ENCODE data around the gene C2orf80.
A peak's percentile ranks its signal among the peaks of the same experiment; 100 is the strongest.
"Not testable (repeated sequence)": the region's sequence is repeated elsewhere in the genome, so short reads cannot be mapped to it uniquely, and the experiment has no call there.

The C2orf80 gene

DNA sequence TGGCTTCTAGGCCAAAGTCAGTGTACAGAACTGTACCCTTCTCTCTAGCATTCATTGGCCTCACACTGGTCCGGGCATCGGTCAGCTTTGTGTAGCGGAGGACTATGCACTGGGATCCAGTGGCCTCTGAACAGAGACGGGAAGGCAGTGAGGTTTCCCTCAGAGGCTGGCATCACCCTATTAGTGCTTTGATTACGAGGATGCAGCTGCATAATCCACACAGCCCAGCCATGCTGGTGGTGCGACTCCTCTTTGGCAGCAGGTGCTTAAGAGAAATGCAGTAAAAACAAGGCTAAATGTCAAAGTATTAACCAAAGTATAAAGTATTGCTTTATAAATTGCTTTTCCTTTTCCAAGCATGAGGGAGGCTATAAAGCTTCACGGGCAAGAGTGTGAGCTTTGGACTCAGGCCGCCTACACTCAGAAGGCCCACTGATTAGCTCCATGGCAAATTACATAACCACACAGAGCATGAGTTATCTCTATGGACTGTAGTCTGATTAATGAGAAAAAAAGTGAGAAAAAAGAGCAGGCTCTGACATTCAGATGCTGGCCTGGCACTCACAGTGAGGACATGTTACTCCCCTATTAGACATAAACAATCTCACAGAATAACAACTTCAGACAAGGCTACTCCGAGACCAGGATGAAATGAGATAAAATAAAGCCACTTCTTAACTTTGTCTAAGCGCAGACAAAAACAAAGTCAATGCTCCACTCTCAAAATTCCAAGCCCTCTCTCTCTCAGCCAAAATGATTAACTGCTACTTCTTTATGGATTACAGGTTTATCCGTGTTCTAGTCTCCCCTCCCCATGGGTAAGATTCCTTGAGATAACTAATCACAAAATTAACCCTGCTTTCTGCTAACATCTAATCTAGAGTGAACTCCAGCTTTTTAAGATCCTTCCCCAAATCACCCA, 53.8 kb downstream of the C2orf80 start:
- no peak for DNase-seq

DNA sequence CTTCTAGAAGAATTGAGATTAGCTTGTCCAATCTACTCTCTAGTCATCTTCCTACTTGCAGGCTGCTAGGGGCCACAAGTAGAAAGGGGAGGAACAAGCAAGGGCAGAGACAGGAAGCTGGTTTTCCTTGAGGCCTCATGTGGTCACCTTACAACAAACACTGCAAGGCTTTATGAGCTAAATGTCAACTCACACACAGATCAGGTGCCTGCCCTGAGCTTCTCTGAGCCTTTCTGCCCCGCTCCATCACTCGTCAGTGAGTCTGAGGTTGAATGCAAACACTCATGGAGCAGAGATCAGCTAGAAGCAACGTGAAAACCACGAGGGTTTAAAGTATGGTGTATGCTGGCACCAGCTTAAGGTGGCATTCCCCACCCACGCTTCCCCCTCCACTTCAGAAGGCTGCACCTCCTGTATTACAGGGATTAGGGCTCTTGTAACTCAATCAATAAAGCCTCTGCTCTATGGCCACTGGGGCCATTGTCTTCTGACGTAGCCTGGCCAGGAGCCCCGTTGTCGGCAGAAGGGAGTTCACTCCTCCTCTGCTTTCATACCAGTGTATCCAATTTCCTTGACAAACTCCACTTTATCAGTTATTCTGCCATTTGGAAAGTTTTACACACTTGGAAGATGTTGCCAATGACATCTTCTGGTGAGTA, 54.8 kb downstream of the C2orf80 start:
- no peak for DNase-seq

DNA sequence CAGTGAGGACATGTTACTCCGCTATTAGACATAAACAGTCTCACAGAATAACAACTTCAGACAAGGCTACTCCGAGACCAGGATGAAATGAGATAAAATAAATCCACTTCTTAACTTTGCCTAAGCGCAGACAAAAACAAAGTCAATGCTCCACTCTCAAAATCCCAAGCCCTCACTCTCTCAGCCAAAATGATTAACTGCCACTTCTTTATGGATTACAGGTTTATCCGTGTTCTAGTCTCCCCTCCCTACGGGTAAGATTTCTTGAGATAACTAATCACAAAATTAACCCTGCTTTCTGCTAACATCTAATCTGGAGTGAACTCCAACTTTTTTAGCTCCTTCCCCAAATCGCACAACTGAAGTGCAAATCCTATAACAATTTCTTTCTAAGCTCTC, 59.1 kb downstream of the C2orf80 start:
- DNase-seq: no peak

DNA sequence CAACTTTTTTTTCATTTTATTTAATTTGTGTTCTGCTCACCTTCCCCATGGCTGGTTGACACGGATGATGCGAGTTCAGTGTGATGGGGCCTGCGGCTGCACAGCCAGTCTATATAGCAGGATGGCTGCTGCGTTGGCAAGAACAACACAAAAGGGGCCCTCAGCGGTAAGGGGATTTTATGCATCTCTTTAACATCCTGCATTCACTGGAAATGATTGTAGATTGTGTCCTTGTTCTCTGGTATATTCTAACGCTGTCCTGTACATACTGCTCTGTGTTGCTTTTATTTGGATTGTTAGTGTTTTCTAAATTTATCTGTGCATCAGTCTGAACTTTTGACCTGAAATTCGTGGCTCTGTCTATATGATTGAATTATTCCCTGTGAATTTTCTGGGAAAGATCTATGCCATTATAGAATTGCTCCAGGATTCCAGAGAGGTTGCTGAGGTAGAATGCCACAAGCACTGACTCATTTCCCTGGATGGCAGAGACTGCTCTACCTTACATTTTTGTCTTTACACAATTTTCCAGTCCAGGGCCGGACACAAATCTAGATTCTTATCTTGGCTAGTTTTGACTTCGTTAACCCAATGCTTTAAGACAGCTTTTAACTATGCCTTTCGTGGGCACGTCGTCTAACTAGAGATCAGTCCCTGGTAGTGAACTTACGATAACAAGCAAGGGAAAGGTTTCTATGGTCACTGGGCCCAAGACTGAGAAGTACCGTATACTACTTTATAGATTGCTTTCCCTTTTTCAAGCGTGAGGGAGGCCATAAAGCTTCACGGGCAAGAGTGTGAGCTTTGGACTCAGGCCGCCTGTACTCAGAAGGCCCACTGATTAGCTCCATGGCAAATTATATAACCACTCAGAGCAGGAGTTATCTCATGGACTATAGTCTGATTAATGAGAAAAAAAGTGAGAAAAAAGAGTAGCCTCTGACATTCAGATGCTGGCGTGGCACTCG, 59.8 kb downstream of the C2orf80 start, which contains the start of gene CRYGC:
TSS of gene CRYGC (minus strand) at position 85 of the 968 bp plus-strand sequence. CDS start at position 49, 36 bp downstream.
- DNase-seq: no peak

DNA sequence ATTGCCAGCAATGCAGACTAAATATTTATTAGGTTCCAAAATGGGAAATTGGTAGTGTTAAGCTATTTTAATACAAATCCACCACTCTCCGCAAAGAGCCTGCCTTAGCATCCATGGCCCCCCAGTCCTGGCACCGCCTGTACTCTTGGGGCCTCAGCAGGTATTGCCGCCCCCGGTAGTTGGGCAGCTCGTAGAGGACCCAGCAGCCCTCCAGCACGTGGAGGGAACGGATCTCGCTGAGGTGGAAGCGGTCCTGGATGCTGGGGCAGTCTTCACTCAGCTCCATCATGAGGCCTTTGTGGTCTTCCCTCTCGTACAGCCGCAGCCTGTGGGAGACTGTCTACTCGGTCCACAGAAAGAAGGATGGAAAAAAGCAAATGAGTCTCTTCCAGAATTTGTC, 61.7 kb downstream of the C2orf80 start:
- DNase-seq: no peak

DNA sequence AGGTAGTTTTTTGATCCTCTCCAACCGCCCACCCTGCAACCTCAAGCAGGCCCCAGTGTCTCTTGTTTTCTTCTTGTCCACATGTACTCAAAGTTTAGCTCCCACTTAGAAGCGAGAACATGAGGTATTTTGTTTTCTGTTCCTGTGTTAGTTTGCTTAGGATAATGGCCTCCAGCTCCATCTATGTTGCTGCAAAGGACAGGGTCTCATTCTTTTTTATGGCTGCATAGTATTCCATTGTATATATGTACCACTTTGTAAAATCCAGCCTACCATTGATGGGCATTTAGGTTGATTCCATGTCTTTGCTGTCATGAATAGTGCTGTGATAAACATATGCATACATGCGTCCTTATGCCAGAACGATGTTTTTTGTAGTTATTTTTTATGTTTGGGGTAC, 62.7 kb downstream of the C2orf80 start:
- no peak for DNase-seq

DNA sequence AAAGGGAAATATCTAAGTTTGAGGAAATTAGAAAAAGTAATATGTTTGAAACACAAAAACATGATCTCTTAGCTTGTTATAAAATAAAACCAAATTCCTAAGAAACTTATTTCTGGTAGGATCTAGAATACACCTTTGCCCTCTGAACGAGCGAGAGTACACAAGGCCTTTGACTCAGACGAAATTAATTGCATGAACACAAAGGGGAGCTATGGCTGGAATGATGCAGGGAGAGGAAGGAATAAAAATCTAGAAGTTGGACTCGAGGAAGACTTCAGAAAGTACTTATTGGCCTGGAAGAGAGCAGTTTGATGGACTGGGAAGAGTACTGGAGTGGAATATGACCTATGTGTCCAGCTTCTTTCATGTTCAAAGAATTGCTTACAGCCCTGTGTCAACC, 64.6 kb downstream of the C2orf80 start:
- no peak for DNase-seq

DNA sequence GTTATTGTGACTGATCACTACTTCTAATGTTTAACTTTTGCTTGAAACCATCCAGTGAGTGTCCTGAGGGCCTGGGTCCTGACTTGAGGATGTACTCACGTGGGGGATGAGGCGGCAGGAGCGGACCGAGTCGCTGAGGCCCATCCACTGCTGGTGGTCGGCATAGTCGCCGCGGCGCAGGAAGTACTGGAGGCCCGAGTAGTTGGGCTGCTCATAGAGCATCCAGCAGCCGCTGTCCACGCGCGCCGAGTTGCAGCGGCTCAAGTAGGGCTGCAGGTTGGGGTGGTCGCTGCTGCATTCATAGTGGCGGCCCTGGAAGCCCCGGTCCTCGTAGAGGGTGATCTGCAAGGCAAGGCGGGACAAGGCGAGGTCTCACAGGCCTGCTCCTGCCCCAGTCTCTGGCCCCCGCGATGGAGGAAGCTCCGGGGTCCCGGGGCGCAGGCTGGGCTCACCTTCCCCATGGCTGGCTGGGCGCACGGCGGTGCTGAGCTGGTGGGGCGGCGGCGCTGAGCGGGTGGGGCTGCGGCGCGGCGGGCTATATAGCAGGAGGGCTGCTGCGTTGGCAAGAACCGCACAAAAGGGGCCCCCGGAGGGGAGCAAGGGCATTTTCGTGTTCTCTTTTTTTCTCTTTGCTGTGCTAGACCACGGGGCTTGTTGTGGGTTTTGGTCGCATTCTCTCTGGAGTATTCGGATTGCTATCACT, 65.7 kb downstream of the C2orf80 start, which contains the start of gene CRYGD:
TSS of gene CRYGD (minus strand) at position 512 of the 703 bp plus-strand sequence. CDS start at position 461, 51 bp downstream.
- DNase-seq: peak in 9 of 56 donors; percentile 2 to 39 (median 12)

DNA sequence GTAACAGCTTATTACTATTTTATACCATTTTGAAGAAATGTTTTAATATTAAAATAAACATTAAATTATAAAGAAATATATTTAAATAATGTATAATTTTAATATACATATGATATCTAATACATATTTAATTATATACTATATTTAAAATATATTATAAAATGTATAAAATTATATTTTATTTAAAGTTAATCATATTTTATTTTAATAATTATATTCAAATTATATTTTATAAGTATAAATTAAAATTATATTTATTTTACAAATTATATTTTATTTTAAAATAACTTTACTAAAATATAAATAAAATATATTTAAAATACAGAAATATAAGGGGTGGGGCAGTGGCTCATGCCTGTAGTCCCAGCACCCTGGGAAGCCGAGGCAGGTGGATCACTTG, 67.6 kb downstream of the C2orf80 start:
- DNase-seq: no peak

DNA sequence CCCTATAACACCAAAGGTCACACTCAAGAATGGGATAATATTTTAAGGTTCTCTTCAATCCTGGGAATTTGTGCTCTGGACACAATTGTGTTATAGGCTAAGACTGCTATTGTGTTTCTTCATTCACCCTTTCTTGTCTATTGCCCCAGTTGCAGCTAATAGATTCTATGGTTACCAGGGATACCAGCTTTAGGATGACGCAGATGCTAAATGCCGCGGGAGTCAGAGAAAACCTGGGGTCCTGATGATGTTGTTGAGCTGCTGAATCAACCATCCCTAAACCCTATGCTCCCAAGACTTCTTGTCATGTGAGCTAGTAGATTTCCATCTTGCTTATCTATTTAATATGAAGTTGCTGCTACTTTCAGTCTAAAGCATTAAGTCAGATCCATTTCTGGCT, 70.9 kb downstream of the C2orf80 start:
- no peak for DNase-seq

DNA sequence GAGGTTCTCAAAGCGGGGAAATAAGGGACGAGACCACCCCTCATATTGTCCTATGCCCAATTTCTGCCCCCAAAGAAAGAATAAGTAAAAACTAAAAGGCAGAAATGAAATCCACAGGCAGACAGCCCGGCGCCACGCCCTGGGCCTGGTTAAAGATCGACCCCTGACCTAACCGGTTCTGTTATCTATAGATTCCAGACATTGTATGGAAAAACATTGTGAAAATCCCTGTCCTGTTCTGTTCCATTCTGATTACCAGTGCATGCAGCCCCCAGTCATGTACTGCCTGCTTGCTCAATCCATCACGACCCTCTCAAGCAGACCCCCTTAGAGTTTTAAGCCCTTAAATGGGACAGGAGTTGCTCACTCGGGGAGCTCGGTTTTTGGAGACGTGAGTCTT, 72.4 kb downstream of the C2orf80 start:
- DNase-seq: not testable (repeated sequence)
